ENCODE results near the gene ARHGEF18. TPM values are rescaled to one million over a fixed set of nuclear protein-coding genes. Genes with fewer than 3 reads are reported as not detected.

ARHGEF18 gene
- total RNA-seq, 1 experiment from 2014 or later = 77.4 TPM

DNA sequence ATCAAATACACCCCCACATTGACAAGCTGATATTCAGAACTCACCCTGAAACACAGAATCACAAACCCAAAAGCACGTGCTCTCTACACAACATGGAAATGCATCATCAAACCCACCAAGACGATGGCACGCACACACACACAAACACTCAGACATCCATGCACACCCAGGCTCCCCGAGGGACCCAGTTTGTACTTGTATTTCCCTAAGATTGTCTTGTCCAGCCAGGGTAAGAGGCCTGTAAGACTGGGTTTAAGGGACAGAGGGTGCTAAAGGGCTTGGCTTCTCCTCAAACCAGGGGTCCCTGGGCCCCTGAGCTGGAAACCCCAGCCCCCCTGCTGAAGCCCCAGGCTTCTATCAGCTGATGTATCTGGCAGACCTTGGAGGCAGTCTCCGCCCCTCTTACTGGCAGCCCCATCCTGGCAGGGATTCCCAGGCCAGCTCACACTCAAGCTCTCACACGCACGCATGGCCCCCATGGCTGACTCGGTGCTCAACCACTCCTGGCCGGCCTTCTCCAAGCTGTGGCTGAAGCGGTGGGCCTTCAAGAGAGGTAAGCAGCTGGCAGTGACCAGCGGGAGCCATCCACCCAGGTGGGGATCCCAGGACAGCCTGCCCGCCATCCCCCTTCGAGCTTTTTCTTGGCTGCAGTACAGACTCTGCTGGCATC is 6.5 kb downstream of the ARHGEF18 start:
- no peak for DNase-seq
- no peaks in the 10 kb centered on the region for H3F3A ChIP-seq (ENCODE audit: insufficient read depth, low read depth)
- H3K36me3 ChIP-seq (ENCODE audit: low read depth) = no peaks in the 10 kb centered on the region
- no peak overlapping the region for H3K4me3 ChIP-seq
- POLR2A ChIA-PET (ENCODE audit: unreplicated experiment) = interaction anchor here (0.6 kb wide), 1 partner anchor 548 kb away, joined by 3 read pairs; no protein-coding TSS in a partner anchor
- H3K79me2 ChIP-seq (ENCODE audit: low read depth) = no peaks in the 10 kb centered on the region
- no peaks in the 10 kb centered on the region for H4K20me1 ChIP-seq (ENCODE audit: insufficient read depth)
- H3K27me3 ChIP-seq (ENCODE audit: insufficient read depth, low read depth) = no peaks in the 10 kb centered on the region
- no peak overlapping the region for H2AFZ ChIP-seq
- no peaks in the 10 kb centered on the region for H3K4me1 ChIP-seq (replicated peaks; ENCODE audit: insufficient read depth)
- no peak overlapping the region for H3K27ac ChIP-seq
- H3K4me2 ChIP-seq = no peak overlapping the region
- no peaks in the 10 kb centered on the region for H3K9me2 ChIP-seq (ENCODE audit: insufficient read depth)
- CTCF ChIA-PET = interaction anchor here (0.8 to 1.3 kb wide), 3 partner anchors 21 to 513 kb away, joined by 3 to 4 read pairs (median 3); no protein-coding TSS in a partner anchor
- intact Hi-C loops (cut with micrococcal nuclease; ENCODE audit: unreplicated experiment) = loop anchor here (10.0 kb wide), 3 partner anchors 180 to 440 kb away; partner anchors contain the start of genes MCEMP1 and PNPLA6
- H3K9me3 ChIP-seq (ENCODE audit: insufficient read depth, low read depth) = no peaks in the 10 kb centered on the region
- BruUV-seq (replicated peaks) = no TSS peak
- TF ChIP-seq, protein P1, sequence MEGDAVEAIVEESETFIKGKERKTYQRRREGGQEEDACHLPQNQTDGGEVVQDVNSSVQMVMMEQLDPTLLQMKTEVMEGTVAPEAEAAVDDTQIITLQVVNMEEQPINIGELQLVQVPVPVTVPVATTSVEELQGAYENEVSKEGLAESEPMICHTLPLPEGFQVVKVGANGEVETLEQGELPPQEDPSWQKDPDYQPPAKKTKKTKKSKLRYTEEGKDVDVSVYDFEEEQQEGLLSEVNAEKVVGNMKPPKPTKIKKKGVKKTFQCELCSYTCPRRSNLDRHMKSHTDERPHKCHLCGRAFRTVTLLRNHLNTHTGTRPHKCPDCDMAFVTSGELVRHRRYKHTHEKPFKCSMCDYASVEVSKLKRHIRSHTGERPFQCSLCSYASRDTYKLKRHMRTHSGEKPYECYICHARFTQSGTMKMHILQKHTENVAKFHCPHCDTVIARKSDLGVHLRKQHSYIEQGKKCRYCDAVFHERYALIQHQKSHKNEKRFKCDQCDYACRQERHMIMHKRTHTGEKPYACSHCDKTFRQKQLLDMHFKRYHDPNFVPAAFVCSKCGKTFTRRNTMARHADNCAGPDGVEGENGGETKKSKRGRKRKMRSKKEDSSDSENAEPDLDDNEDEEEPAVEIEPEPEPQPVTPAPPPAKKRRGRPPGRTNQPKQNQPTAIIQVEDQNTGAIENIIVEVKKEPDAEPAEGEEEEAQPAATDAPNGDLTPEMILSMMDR (conservative IDR thresholded peaks at IDR 0.05) = no peak
- no peak for TF ChIP-seq EZH2 (IDR thresholded peaks at IDR 0.05; ENCODE audit: low read depth)

DNA sequence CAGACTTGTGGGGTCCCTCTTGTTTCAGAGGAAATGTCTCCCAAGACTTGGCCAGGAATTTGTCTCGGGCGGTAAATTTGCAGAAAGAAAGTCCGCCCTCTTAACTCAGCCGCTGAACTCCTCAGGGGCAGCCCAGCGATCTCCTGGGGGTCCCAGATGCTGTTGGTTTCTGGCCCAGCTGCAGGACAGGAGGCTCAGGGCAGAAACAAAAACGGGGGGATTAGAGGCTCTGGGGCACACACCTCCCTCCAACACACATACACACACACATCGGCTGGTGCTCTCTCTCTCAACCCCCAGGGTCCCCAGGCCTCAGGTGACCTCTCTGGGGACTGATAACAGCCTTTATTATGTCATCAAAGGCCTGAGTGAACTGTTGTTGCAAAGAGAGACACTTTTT is 7.1 kb downstream of the ARHGEF18 start:
- no peaks in the 10 kb centered on the region for H3K9me3 ChIP-seq (ENCODE audit: insufficient read depth, low read depth)
- ChIA-PET POLR2A (ENCODE audit: unreplicated experiment) (interaction anchor here (0.6 kb wide), 1 partner anchor 547 kb away, joined by 3 read pairs; no protein-coding TSS in a partner anchor), CTCF (interaction anchor here (0.8 kb wide), 1 partner anchor 23 kb away, joined by 3 read pairs; no protein-coding TSS in a partner anchor)
- no peaks in the 10 kb centered on the region for H3K79me2 ChIP-seq (ENCODE audit: low read depth)
- H4K20me1 ChIP-seq (ENCODE audit: insufficient read depth) = no peaks in the 10 kb centered on the region
- H3K4me2 ChIP-seq = no peak overlapping the region
- H3K9me2 ChIP-seq (ENCODE audit: insufficient read depth) = no peaks in the 10 kb centered on the region
- H3K4me3 ChIP-seq = no peak overlapping the region
- no peak for TF ChIP-seq EZH2 (IDR thresholded peaks at IDR 0.05; ENCODE audit: low read depth)
- intact Hi-C loops (cut with micrococcal nuclease; ENCODE audit: unreplicated experiment) = loop anchor here (10.0 kb wide), 3 partner anchors 179 to 439 kb away; partner anchors contain the start of genes MCEMP1 and PNPLA6
- H3K27me3 ChIP-seq (ENCODE audit: insufficient read depth, low read depth) = no peaks in the 10 kb centered on the region
- no peak overlapping the region for H3K27ac ChIP-seq
- no TSS peak for BruUV-seq (replicated peaks)
- no peak for DNase-seq
- H3K36me3 ChIP-seq (ENCODE audit: low read depth) = no peaks in the 10 kb centered on the region
- H3F3A ChIP-seq (ENCODE audit: insufficient read depth, low read depth) = no peaks in the 10 kb centered on the region
- no peak overlapping the region for H2AFZ ChIP-seq
- H3K4me1 ChIP-seq (replicated peaks; ENCODE audit: insufficient read depth) = no peaks in the 10 kb centered on the region

DNA sequence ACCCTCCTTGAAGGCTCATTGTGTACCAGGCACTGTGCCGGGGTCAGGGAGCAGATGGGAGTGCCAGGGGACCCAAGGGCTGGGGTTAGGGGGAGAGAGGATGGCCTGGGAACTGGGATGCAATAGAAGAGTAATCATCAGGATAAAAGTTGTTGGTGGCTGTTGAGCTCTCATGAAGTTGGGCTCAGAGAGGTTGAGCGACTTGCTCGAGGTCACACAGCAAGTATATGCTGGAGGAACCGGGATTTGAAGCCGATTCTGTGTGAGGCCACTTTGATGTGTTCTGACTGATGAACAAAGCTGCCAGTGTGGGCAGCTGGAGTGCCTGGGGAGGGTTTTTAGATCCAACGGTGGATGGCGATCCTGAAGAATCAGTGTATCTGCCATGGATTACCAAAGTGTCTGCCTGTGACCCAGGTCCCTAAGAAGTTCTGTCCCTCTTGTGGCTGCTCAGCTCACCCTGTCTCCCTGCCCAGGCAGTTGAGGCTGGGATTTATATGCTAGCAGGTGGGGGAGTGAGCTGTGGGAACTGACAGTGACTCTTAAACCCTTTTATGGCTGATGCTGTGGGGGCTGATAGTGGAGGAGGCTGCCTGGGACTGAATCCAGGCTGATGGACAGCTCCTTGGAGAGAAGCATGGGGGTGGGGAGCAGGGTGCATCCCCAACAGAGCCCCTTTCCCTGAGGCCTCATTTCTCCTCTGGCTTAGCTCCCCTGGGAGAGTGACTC is 8.3 kb downstream of the ARHGEF18 start:
- Histone ChIP-seq H2AFZ (no peak overlapping the region), H3K4me2 (no peak overlapping the region), H3K9me2 (ENCODE audit: insufficient read depth) (no peaks in the 10 kb centered on the region), H4K20me1 (ENCODE audit: insufficient read depth) (no peaks in the 10 kb centered on the region), H3K4me3 (no peak overlapping the region), H3K9me3 (ENCODE audit: insufficient read depth, low read depth) (no peaks in the 10 kb centered on the region), H3F3A (ENCODE audit: insufficient read depth, low read depth) (no peaks in the 10 kb centered on the region), H3K4me1 (replicated peaks; ENCODE audit: insufficient read depth) (no peaks in the 10 kb centered on the region), H3K27ac (no peak overlapping the region), H3K36me3 (ENCODE audit: low read depth) (no peaks in the 10 kb centered on the region), H3K79me2 (ENCODE audit: low read depth) (no peaks in the 10 kb centered on the region), H3K27me3 (ENCODE audit: insufficient read depth, low read depth) (no peaks in the 10 kb centered on the region)
- TF ChIP-seq, protein P1 (conservative IDR thresholded peaks at IDR 0.05) = no peak
- no peak for TF ChIP-seq EZH2 (IDR thresholded peaks at IDR 0.05; ENCODE audit: low read depth)
- intact Hi-C loops (cut with micrococcal nuclease; ENCODE audit: unreplicated experiment) = loop anchor here (10.0 kb wide), 3 partner anchors 178 to 438 kb away; partner anchors contain the start of genes MCEMP1 and PNPLA6
- no TSS peak for BruUV-seq (replicated peaks)
- DNase-seq = no peak
- CTCF ChIA-PET = interaction anchor here (0.7 kb wide), 1 partner anchor 19 kb away, joined by 3 read pairs; no protein-coding TSS in a partner anchor
- POLR2A ChIA-PET (ENCODE audit: unreplicated experiment) = no interaction called here
